GM12873 (cell line): ENCODE results near the gene KIRREL1.

Experiments
- CTCF ChIP-seq: IDR thresholded peaks from 2 replicates; pipeline ENCODE4 v1.5.1; 2012; ENCODE audit warnings: low read depth, mild to moderate bottlenecking, moderate library complexity, low read length, control low read depth; ENCODE audit not compliant: insufficient read depth; ENCODE audit errors: missing control alignments

KIRREL1 gene

GRCh38 chr1:158062174-158062573 lies 68.7 kb downstream of the KIRREL1 start:
- no peak for TF ChIP-seq CTCF

GRCh38 chr1:158067662-158068061 lies 74.2 kb downstream of the KIRREL1 start:
- TF ChIP-seq CTCF = no peak

- no peak for TF ChIP-seq CTCF
These were observed 75.5 kb downstream of the KIRREL1 start for GRCh38 chr1:158068918-158069317.

- no peak for TF ChIP-seq CTCF
These were observed 77.7 kb downstream of the KIRREL1 start for GRCh38 chr1:158071138-158071537.

GRCh38 chr1:158075078-158075477 lies 81.6 kb downstream of the KIRREL1 start:
- no peak for TF ChIP-seq CTCF

GRCh38 chr1:158076441-158076840 lies 83.0 kb downstream of the KIRREL1 start:
- TF ChIP-seq CTCF = no peak

- no peak for TF ChIP-seq CTCF
These were observed 84.2 kb downstream of the KIRREL1 start for GRCh38 chr1:158077411-158078256.
